Measurements from ENCODE around the gene SMIM24.

DNA sequence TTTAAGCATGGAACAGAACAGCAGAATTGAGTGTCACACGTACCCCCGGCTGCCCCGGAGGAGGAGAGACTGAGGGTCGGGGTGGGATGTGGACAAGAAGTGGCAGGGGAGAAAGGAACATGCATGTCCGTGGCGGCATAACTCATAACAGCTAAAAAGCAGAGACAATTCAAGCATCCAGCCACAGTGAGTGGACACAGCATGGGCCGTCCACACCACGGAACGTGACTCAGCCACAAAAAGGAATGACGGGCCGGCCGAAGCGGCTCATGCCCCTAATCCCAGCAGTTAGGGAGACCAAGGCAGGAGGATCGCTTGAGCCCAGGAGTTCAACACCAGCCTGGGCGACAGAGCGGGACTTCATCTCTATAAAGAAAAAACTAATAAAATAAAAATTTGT, 12.6 kb upstream of the SMIM24 start:
- TF ChIP-seq, protein P1, sequence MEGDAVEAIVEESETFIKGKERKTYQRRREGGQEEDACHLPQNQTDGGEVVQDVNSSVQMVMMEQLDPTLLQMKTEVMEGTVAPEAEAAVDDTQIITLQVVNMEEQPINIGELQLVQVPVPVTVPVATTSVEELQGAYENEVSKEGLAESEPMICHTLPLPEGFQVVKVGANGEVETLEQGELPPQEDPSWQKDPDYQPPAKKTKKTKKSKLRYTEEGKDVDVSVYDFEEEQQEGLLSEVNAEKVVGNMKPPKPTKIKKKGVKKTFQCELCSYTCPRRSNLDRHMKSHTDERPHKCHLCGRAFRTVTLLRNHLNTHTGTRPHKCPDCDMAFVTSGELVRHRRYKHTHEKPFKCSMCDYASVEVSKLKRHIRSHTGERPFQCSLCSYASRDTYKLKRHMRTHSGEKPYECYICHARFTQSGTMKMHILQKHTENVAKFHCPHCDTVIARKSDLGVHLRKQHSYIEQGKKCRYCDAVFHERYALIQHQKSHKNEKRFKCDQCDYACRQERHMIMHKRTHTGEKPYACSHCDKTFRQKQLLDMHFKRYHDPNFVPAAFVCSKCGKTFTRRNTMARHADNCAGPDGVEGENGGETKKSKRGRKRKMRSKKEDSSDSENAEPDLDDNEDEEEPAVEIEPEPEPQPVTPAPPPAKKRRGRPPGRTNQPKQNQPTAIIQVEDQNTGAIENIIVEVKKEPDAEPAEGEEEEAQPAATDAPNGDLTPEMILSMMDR (IDR thresholded peaks at IDR 0.05): no peak
- no peak for TF ChIP-seq POLR2A (IDR thresholded peaks at IDR 0.05)

All from right lobe of liver (tissue), 4 donors.